Measurements from ENCODE around the gene CYP2F1. TPM values are rescaled to one million over a fixed set of nuclear protein-coding genes. Genes with fewer than 3 reads are reported as not detected.

Gene CYP2F1
- total and polyA plus RNA-seq, 2 of the 13 experiments (the other 11 are each of a cell fraction or from before 2014, with no cell fraction given): not detected

- BruUV-seq (replicated peaks): no TSS peak
- FAIRE-seq: no peak
- ATAC-seq: peak; percentile 81
- POLR2A ChIA-PET: interaction anchor here (1.3 to 1.7 kb wide), 2 partner anchors 9 to 59 kb away, joined by 3 to 5 read pairs; no protein-coding TSS in a partner anchor
- no peaks in the 10 kb centered on the region for H3K27me3 ChIP-seq (ENCODE audit: control insufficient read depth in 1 of 2, insufficient read depth in 2 of 2, low read length in 2 of 2)
- no peaks in the 10 kb centered on the region for H3K79me2 ChIP-seq (ENCODE audit: insufficient read depth, low read length)
- 55% methylated on average over 13 of the region's 14 CpGs for WGBS (ENCODE audit: low lambda C conversion rate)
- intact Hi-C loops (cut with micrococcal nuclease; ENCODE audit: unreplicated experiment) (no loop called here), in situ Hi-C loops (cut with HindIII; ENCODE audit: extremely low pct_ligation_motif_present, low pct_unique_long_range_greater_than_20kb) (no loop called here)
- H3K4me2 ChIP-seq (ENCODE audit: low read depth, low read length): peak overlapping the region; percentile 68
- peak overlapping the region; percentile 65 for H3K9ac ChIP-seq (ENCODE audit: insufficient read depth, low read depth, low read length)
- peaks cover 53% of the 10 kb centered on the region for H3K4me1 ChIP-seq (ENCODE audit: insufficient read depth, low read length)
- peak overlapping the region; percentile 92 for H3K27ac ChIP-seq (ENCODE audit: extremely low read length, insufficient read depth, low read length)
- H3K4me3 ChIP-seq (replicated peaks in 1 of 3; ENCODE audit: insufficient read depth in 1 of 3, low read depth in 2 of 3, low read length in 3 of 3): peak overlapping the region in 1 of 3 experiments; percentile 22; a peak in 1 of 6 replicates
- CTCF ChIA-PET (ENCODE audit: low intra/inter-chr PET ratio, low total read pairs): no interaction called here
- H4K20me1 ChIP-seq (ENCODE audit: insufficient read depth, low read length): no peaks in the 10 kb centered on the region
- no peak overlapping the region for H2AFZ ChIP-seq (ENCODE audit: low read length)
- no peaks in the 10 kb centered on the region for H3K36me3 ChIP-seq (replicated peaks in 1 of 2; ENCODE audit: control insufficient read depth in 1 of 2, insufficient read depth in 2 of 2, low read length in 2 of 2)
- no peaks in the 10 kb centered on the region for H3K9me3 ChIP-seq (ENCODE audit: low read length)
- DNase-seq (ENCODE audit: low spot score): peak; percentile 81
- TF ChIP-seq SMAD9 (CRISPR knock-in tag; IDR thresholded peaks at IDR 0.05) (no peak), KDM1A (CRISPR knock-in tag; IDR thresholded peaks at IDR 0.05) (no peak), KDM4B (CRISPR knock-in tag; IDR thresholded peaks at IDR 0.05) (0 out of 2 replicates have a peak, but pooled peaks have one; percentile 42), ARID2 (CRISPR knock-in tag; IDR thresholded peaks at IDR 0.05; ENCODE audit: borderline replicate concordance) (no peak), HMGXB4 (CRISPR knock-in tag; IDR thresholded peaks at IDR 0.05; ENCODE audit: borderline replicate concordance in 1 of 2, low read depth in 1 of 2) (no peak), CREM (IDR thresholded peaks at IDR 0.05) (peak; percentile 61), CREM (CRISPR knock-in tag; IDR thresholded peaks at IDR 0.05) (no peak), IRX3 (CRISPR knock-in tag; IDR thresholded peaks at IDR 0.05; ENCODE audit: borderline replicate concordance, low read depth) (no peak), NFIB (CRISPR knock-in tag; IDR thresholded peaks at IDR 0.05; ENCODE audit: borderline replicate concordance) (no peak), MXI1 (IDR thresholded peaks at IDR 0.05; ENCODE audit: borderline replicate concordance, low read depth, low read length) (no peak), YEATS4 (CRISPR knock-in tag; IDR thresholded peaks at IDR 0.05; ENCODE audit: borderline replicate concordance) (peak; percentile 19; the same call in 1 of the 2 replicates), SNAPC2 (CRISPR knock-in tag; IDR thresholded peaks at IDR 0.05) (no peak), ZNF362 (CRISPR knock-in tag; IDR thresholded peaks at IDR 0.05; ENCODE audit: borderline replicate concordance) (no peak), HCFC1 (IDR thresholded peaks at IDR 0.05; ENCODE audit: low read depth, low read length) (no peak), MTF1 (CRISPR knock-in tag; IDR thresholded peaks at IDR 0.05) (no peak)
Observed at GRCh38 chr19:41166944-41167804, 52.9 kb downstream of the CYP2F1 start.

Data from HepG2 (cell line).